ENCODE results near the gene ALG2. TPM values are rescaled to one million over a fixed set of nuclear protein-coding genes. Genes with fewer than 3 reads are reported as not detected.

ALG2 gene
- total and polyA plus RNA-seq, 5 donors: 13.1 to 26.3 (median 15.9) TPM

- no peak overlapping the region for H3K4me3 ChIP-seq (ENCODE audit: low read length)
- no peak for ATAC-seq
- DNase-seq: no peak
- intact Hi-C loops (cut with DNase I): no loop called here
- H3K27ac ChIP-seq (ENCODE audit: low read length): no peak overlapping the region
- H3K27me3 ChIP-seq (ENCODE audit: control insufficient read depth, insufficient read depth): no peaks in the 10 kb centered on the region
- no peaks in the 10 kb centered on the region for H3K9me3 ChIP-seq (ENCODE audit: control insufficient read depth, low read length)
- H3K4me1 ChIP-seq (ENCODE audit: control insufficient read depth, insufficient read depth, low read length): peaks cover 7% of the 10 kb centered on the region
Observed at GRCh38 chr9:99237356-99237755, 15.6 kb upstream of the ALG2 start.

DNA sequence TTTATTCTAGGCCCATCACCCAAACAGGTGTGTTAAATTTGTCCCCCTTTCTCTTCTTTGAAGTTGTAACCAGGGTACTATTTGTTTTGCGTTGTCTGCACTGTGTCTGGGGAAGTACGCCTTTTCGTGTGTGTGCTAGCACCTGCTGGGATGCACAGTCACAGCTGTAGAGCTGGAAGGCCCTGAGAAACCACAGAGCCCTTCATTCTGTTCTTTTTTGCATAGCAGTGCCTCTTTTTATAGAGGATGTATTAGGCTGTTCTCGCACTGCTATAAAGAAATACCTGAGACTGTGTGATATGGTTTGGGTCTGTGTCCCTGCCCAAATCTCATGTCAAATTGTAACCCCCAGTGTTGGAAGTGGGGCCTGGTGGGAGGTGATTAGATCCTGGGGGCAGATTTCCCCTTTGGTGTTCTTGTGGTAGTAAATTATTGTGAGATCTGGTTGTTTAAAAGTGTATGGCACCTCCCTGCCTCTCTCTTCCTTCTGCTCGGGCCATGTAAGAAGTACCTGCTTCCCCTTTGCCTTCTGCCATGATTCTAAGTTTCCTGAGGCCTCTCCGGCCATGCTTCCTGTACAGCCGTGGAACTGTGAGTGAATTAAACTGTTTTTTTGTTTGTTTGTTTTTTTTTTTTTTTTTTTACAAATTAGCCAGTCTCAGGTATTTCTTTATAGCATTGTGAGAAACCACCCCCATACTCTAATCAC is 14.3 kb upstream of the ALG2 start:
- H3K27me3 ChIP-seq (ENCODE audit: control insufficient read depth, insufficient read depth): no peaks in the 10 kb centered on the region
- H3K27ac ChIP-seq (ENCODE audit: low read length): no peak overlapping the region
- DNase-seq (no peak), ATAC-seq (no peak)
- intact Hi-C loops (cut with DNase I): no loop called here
- 79% methylated on average over 7 of the region's 7 CpGs for WGBS
- no peaks in the 10 kb centered on the region for H3K9me3 ChIP-seq (ENCODE audit: control insufficient read depth, low read length)
- H3K4me1 ChIP-seq (ENCODE audit: control insufficient read depth, insufficient read depth, low read length): peaks cover 7% of the 10 kb centered on the region
- no peak overlapping the region for H3K4me3 ChIP-seq (ENCODE audit: low read length)

GRCh38 chr9:99235069-99235468 is 13.3 kb upstream of the ALG2 start:
- Histone ChIP-seq H3K4me3 (ENCODE audit: low read length) (no peak overlapping the region), H3K27ac (ENCODE audit: low read length) (no peak overlapping the region), H3K27me3 (ENCODE audit: control insufficient read depth, insufficient read depth) (no peaks in the 10 kb centered on the region), H3K9me3 (ENCODE audit: control insufficient read depth, low read length) (no peaks in the 10 kb centered on the region), H3K4me1 (ENCODE audit: control insufficient read depth, insufficient read depth, low read length) (peaks cover 4% of the 10 kb centered on the region)
- ATAC-seq (no peak), DNase-seq (no peak)
- intact Hi-C loops (cut with DNase I): no loop called here

GRCh38 chr9:99234618-99235017 is 12.9 kb upstream of the ALG2 start:
- DNase-seq (no peak), ATAC-seq (no peak)
- Histone ChIP-seq H3K9me3 (ENCODE audit: control insufficient read depth, low read length) (no peaks in the 10 kb centered on the region), H3K27me3 (ENCODE audit: control insufficient read depth, insufficient read depth) (no peaks in the 10 kb centered on the region), H3K4me1 (ENCODE audit: control insufficient read depth, insufficient read depth, low read length) (peaks cover 2% of the 10 kb centered on the region), H3K27ac (ENCODE audit: low read length) (no peak overlapping the region), H3K4me3 (ENCODE audit: low read length) (no peak overlapping the region)
- 86% methylated on average over 2 of the region's 2 CpGs for WGBS
- intact Hi-C loops (cut with DNase I): no loop called here

GRCh38 chr9:99231711-99232110 is 10.0 kb upstream of the ALG2 start:
- Histone ChIP-seq H3K27ac (ENCODE audit: low read length) (no peak overlapping the region), H3K4me3 (ENCODE audit: low read length) (no peak overlapping the region), H3K9me3 (ENCODE audit: control insufficient read depth, low read length) (no peaks in the 10 kb centered on the region), H3K27me3 (ENCODE audit: control insufficient read depth, insufficient read depth) (no peaks in the 10 kb centered on the region), H3K4me1 (ENCODE audit: control insufficient read depth, insufficient read depth, low read length) (no peaks in the 10 kb centered on the region)
- ATAC-seq (no peak), DNase-seq (peak in 1 of 3 donors; percentile 50)
- intact Hi-C loops (cut with DNase I): no loop called here
- 80% methylated on average over 2 of the region's 2 CpGs for WGBS

GRCh38 chr9:99230206-99230605 is 8.5 kb upstream of the ALG2 start:
- Histone ChIP-seq H3K27me3 (ENCODE audit: control insufficient read depth, insufficient read depth) (no peaks in the 10 kb centered on the region), H3K9me3 (ENCODE audit: control insufficient read depth, low read length) (no peaks in the 10 kb centered on the region), H3K27ac (ENCODE audit: low read length) (no peak overlapping the region), H3K4me1 (ENCODE audit: control insufficient read depth, insufficient read depth, low read length) (peaks cover 3% of the 10 kb centered on the region), H3K4me3 (ENCODE audit: low read length) (no peak overlapping the region)
- DNase-seq (no peak), ATAC-seq (no peak)
- WGBS: 93% methylated on average over 3 of the region's 3 CpGs
- intact Hi-C loops (cut with DNase I): no loop called here

- no peak overlapping the region for H3K27ac ChIP-seq (ENCODE audit: low read length)
- no peaks in the 10 kb centered on the region for H3K9me3 ChIP-seq (ENCODE audit: control insufficient read depth, low read length)
- intact Hi-C loops (cut with DNase I): no loop called here
- H3K4me1 ChIP-seq (ENCODE audit: control insufficient read depth, insufficient read depth, low read length): peaks cover 3% of the 10 kb centered on the region
- no peak overlapping the region for H3K4me3 ChIP-seq (ENCODE audit: low read length)
- no peak for ATAC-seq
- WGBS: 62% methylated on average over 5 of the region's 5 CpGs
- no peak for DNase-seq
- no peaks in the 10 kb centered on the region for H3K27me3 ChIP-seq (ENCODE audit: control insufficient read depth, insufficient read depth)
Observed at GRCh38 chr9:99226054-99226453, 4.3 kb upstream of the ALG2 start.

DNA sequence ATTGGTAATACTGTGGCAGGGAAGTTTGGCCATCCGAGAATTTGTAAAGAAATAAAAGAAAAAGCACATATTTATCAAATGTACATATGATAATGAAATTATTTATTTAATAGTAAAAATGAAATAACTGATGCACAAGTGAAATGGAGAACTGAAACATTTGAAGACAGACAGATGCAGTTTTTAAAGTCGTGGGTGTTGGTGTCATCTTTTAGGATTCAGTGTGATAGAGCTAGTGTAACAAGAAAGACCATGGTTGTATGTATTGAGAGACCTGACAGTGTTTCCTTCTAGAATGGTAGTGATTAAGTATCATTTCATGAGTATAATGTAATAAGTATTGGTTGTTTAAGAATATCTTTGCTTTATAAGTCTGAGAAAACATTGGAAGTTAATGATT is 2.7 kb upstream of the ALG2 start:
- Histone ChIP-seq H3K4me1 (ENCODE audit: control insufficient read depth, insufficient read depth, low read length) (peaks cover 3% of the 10 kb centered on the region), H3K9me3 (ENCODE audit: control insufficient read depth, low read length) (no peaks in the 10 kb centered on the region), H3K4me3 (ENCODE audit: low read length) (no peak overlapping the region), H3K27me3 (ENCODE audit: control insufficient read depth, insufficient read depth) (no peaks in the 10 kb centered on the region), H3K27ac (ENCODE audit: low read length) (no peak overlapping the region)
- WGBS: 87% methylated on average over 2 of the region's 2 CpGs
- DNase-seq (no peak), ATAC-seq (no peak)
- intact Hi-C loops (cut with DNase I): no loop called here

DNA sequence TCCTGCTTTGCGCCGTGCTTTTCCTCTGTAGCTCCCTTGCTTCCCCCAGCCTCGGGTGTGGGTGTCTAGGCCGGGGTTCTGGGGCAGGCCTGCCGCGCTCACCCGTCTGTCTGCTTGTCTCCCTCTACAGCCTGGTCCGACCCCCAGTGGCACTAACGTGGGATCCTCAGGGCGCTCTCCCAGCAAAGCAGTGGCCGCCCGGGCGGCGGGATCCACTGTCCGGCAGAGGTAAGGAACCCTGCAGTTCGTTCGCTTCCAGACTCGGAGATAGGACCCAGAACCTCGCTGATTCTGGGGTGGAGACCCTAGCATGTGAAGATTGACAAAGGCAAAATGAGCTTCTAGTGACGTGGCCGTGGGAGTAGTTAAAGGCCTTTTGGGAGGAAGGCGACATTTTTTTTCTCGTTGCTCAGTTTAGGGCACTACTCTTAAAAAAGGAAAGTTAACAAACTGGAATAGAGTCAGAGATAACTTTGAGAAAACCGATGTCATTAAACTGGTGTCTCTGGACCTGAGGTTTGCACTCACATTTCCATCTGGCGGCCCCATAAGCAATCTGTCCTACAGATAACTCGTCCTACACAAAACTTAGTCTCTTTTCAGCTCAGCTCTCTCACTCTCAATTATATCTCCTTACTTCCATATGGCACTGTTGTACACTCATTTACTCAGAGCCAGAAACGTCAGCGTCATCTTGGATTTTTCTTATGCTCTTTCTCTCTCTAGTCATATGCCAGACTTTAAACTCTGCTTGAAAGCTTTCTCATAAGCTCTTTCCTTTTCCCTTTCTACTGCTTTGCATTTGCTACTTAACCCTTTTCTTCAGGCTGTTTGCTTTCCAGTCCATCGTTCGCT is 901 bp upstream of the ALG2 start:
- Histone ChIP-seq H3K4me1 (ENCODE audit: control insufficient read depth, insufficient read depth, low read length) (peaks cover 3% of the 10 kb centered on the region), H3K4me3 (ENCODE audit: low read length) (peak overlapping the region; percentile 98), H3K27ac (ENCODE audit: low read length) (peak overlapping the region; percentile 92), H3K9me3 (ENCODE audit: control insufficient read depth, low read length) (no peaks in the 10 kb centered on the region), H3K27me3 (ENCODE audit: control insufficient read depth, insufficient read depth) (no peaks in the 10 kb centered on the region)
- ATAC-seq (peak in 1 of 2 donors; percentile 59), DNase-seq (no peak)
- 7% methylated on average over 30 of the region's 30 CpGs for WGBS
- intact Hi-C loops (cut with DNase I): no loop called here

- WGBS: 0% methylated on average over 25 of the region's 25 CpGs
- Histone ChIP-seq H3K4me1 (ENCODE audit: control insufficient read depth, insufficient read depth, low read length) (peaks cover 2% of the 10 kb centered on the region), H3K4me3 (ENCODE audit: low read length) (peak overlapping the region; percentile 98), H3K9me3 (ENCODE audit: control insufficient read depth, low read length) (no peaks in the 10 kb centered on the region), H3K27ac (ENCODE audit: low read length) (peak overlapping the region; percentile 92), H3K27me3 (ENCODE audit: control insufficient read depth, insufficient read depth) (no peaks in the 10 kb centered on the region)
- no peak for DNase-seq
- no peak for ATAC-seq
- intact Hi-C loops (cut with DNase I): no loop called here
Observed at GRCh38 chr9:99221266-99221620, 499 bp downstream of the ALG2 start.

- H3K9me3 ChIP-seq (ENCODE audit: control insufficient read depth, low read length): no peaks in the 10 kb centered on the region
- no peak overlapping the region for H3K4me3 ChIP-seq (ENCODE audit: low read length)
- no peaks in the 10 kb centered on the region for H3K27me3 ChIP-seq (ENCODE audit: control insufficient read depth, insufficient read depth)
- DNase-seq: no peak
- intact Hi-C loops (cut with DNase I): no loop called here
- no peaks in the 10 kb centered on the region for H3K4me1 ChIP-seq (ENCODE audit: control insufficient read depth, insufficient read depth, low read length)
- no peak for ATAC-seq
- H3K27ac ChIP-seq (ENCODE audit: low read length): no peak overlapping the region
- WGBS: 80% methylated on average over 4 of the region's 4 CpGs
Observed at GRCh38 chr9:99220011-99220410, 1.7 kb downstream of the ALG2 start.
